GM12875 (cell line): ENCODE measurements around the gene ZFTA.
A peak's percentile ranks its signal among the peaks of the same experiment; 100 is the strongest.

Experiments used
- H3K4me3 ChIP-seq: one replicate; pipeline ENCODE4 v1.5.1; 2011; ENCODE audit warnings: low read depth, low read length, control low read depth
- TF ChIP-seq, protein P1 (sequence below): IDR thresholded peaks from 2 replicates; pipeline ENCODE4 v1.5.1; 2011; ENCODE audit warnings: low read depth, mild to moderate bottlenecking, control low read depth, inconsistent platforms, low read length, moderate library complexity, borderline replicate concordance; ENCODE audit not compliant: insufficient read depth

Gene ZFTA

GRCh38 chr11:63768237-63769041, at the start of gene ZFTA:
Gene ZFTA, minus strand, starts transcription at chr11:63768775. Its CDS starts 153 bp downstream, at chr11:63768622.
- TF ChIP-seq, protein P1, sequence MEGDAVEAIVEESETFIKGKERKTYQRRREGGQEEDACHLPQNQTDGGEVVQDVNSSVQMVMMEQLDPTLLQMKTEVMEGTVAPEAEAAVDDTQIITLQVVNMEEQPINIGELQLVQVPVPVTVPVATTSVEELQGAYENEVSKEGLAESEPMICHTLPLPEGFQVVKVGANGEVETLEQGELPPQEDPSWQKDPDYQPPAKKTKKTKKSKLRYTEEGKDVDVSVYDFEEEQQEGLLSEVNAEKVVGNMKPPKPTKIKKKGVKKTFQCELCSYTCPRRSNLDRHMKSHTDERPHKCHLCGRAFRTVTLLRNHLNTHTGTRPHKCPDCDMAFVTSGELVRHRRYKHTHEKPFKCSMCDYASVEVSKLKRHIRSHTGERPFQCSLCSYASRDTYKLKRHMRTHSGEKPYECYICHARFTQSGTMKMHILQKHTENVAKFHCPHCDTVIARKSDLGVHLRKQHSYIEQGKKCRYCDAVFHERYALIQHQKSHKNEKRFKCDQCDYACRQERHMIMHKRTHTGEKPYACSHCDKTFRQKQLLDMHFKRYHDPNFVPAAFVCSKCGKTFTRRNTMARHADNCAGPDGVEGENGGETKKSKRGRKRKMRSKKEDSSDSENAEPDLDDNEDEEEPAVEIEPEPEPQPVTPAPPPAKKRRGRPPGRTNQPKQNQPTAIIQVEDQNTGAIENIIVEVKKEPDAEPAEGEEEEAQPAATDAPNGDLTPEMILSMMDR: peak; percentile 85
- peak within 1 kb of the TSS; percentile 76 for H3K4me3 ChIP-seq

DNA sequence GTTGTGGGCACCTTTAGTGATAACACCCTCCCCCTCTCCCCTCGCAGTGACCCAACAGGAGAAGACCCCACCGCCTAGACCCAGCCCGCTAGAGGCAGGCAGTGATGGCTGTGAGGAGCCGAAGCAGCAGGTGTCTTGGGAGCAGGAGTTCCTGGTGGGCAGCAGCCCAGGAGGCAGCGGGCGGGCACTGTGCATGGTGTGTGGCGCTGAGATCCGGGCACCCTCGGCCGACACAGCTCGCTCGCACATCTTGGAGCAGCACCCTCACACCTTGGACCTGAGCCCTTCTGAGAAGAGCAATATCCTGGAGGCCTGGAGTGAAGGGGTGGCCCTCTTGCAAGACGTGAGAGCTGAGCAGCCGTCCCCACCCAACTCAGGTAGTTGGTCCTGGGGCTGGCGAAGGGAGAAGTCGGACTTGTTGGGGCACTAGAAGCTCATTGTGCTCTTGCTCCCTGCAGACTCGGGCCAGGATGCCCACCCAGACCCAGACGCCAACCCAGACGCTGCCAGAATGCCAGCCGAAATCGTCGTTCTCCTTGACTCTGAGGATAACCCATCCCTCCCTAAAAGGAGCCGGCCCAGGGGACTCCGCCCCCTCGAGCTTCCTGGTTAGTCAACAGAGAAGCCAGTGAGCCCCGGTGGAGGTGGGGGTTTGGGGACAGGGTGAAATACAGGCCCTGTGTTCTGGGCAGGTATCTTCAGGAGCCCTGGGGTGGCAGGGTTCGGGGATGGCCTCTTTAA, 49.4 kb upstream of the ZFTA start:
- TF ChIP-seq, protein P1: no peak

GRCh38 chr11:63816732-63817131, 48.2 kb upstream of the ZFTA start:
- TF ChIP-seq, protein P1: no peak
- no peak overlapping the region for H3K4me3 ChIP-seq

More for the DNA sequence above, 49.4 kb upstream of the ZFTA start:
- H3K4me3 ChIP-seq: no peak overlapping the region

DNA sequence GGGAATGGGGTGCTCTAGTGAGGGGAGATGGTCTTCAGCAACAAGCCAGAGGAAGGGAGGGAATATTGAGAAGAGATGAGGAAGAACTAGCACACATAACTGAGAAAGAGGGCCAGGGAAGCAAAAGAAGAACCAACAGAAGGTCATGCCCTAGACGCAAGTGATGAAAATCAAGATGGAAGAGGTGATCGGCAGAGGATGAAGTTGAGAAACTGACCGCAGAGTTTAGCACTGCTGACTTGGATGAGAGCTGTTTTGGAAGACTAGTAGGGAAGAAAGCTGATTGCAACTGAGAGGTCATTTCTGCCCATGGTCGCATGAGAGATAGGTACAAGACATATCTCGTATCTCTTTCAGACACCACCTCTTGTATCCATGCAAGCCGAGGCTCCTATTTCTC, 47.6 kb upstream of the ZFTA start:
- TF ChIP-seq, protein P1: no peak
- no peak overlapping the region for H3K4me3 ChIP-seq

DNA sequence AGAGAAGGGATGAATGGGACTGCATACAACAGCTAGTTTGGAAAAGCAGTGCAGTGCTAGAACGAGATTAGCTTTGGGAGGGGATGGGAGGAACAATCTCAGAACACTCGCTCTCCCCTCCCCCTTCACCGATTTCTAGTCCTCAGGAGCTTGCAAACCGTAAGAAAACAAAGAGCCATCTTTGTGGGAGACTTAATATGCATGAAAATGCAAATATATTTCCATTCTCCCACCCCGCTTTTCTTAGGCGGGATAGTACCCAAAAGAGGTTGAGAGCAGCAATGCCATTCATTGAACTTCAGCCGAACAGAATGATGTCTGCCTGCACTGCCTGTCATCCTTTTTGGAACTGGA, 45.8 kb upstream of the ZFTA start:
- TF ChIP-seq, protein P1: no peak
- H3K4me3 ChIP-seq: peak overlapping the region; percentile 95

DNA sequence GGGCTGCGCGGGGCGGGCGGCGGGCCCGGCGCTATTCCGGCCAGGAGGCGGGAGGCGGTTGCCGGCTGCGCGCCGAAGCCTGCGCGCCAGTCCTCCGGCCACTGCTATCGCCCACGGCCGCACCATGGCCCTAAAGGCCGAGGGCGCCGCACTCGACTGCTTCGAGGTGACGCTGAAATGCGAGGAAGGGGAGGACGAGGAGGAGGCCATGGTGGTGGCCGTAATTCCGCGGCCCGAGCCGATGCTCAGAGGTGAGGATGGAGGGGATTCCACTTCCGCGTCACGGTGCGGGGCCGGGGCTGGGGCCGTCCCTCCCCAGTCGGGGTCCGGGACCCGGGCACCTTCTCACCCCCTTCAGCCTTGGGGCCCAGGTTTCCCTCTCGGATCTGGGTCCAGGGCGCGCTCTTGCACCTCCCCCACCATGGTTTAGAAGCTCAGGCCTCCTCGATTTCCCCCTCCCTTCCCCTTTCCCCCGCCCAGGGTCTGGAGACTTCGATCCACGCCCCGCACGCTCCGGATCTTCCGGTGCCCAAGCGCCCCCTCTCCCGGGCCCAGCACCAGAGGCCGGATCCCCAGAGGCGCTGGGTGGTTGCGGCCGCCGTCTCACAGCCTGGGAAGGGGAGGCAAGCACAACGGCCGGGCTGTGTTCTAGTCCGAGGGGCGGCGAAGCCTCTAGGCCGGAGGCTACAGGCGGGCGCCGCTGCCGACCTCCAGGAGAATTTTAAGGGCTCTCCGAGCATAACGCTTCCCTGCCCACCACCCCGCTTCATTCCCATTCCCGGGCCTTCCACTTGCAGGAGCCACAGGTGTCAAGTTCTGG, 45.2 kb upstream of the ZFTA start:
- TF ChIP-seq, protein P1: no peak
- H3K4me3 ChIP-seq: peak overlapping the region; percentile 95
